SK-N-SH (cell line): ENCODE data around the gene PACSIN2.

ENCODE experiments used
- CHD2 ChIP-seq: fragments of 150-350 bp; IDR thresholded peaks from 2 replicates; pipeline ENCODE4 v1.6.1; 2018; ENCODE audit warnings: low read length; ENCODE audit not compliant: partially characterized antibody
- EP300 ChIP-seq, 2 experiments: IDR thresholded peaks; 2 replicates each; pipeline versions ENCODE4 v1.4.0 to v1.6.1; 2012; ENCODE audit warnings: borderline replicate concordance in 1 of 2, low read depth in 1 of 2, low read length in 1 of 2
- FOXJ3 ChIP-seq: sonication (generic); formaldehyde crosslinking; IDR thresholded peaks from 2 replicates; pipeline ENCODE4 v1.5.1; 2020; ENCODE audit warnings: mild to moderate bottlenecking, missing genetic modification reagents
- TAF1 ChIP-seq: IDR thresholded peaks from 2 replicates; pipeline ENCODE4 v1.6.1; 2012; ENCODE audit warnings: low read depth, mild to moderate bottlenecking, low read length, moderate library complexity, borderline replicate concordance
- TCF12 ChIP-seq: IDR thresholded peaks from 2 replicates; pipeline ENCODE4 v1.4.0; 2012
- TF ChIP-seq, protein P1 (sequence below): fragments of 200-600 bp; sonication (generic); IDR thresholded peaks from 2 replicates; pipeline ENCODE4 v1.6.1; 2017; ENCODE audit warnings: antibody characterized with exemption, mild to moderate bottlenecking, moderate library complexity
- TF ChIP-seq, protein P2 (sequence below): IDR thresholded peaks from 2 replicates; pipeline ENCODE4 v1.4.0; 2012; ENCODE audit warnings: low read depth, borderline replicate concordance
- TF ChIP-seq, protein P3 (sequence below): IDR thresholded peaks from 2 replicates; pipeline ENCODE4; 2012

DNA sequence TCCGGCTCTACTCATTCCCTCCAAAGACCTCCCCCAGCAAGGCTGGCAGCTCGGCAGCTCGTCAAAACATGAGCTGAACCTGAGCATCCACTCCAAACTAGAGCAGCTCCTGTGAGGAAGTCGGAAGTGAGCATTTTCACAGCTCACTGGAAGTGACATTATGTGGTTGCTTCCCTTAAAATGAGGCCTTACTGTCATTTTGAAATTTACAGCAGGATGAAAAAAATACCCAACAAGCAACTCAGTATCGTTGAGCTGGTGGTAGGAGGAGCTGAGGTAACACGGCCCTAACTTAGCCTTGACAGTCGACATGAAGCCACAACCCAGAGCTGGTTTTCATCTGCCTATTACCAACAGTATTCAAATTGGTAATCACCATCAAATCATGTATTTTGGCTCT, 119.9 kb downstream of the PACSIN2 start:
- TF ChIP-seq TAF1, result no peak
- TF ChIP-seq, protein P1, sequence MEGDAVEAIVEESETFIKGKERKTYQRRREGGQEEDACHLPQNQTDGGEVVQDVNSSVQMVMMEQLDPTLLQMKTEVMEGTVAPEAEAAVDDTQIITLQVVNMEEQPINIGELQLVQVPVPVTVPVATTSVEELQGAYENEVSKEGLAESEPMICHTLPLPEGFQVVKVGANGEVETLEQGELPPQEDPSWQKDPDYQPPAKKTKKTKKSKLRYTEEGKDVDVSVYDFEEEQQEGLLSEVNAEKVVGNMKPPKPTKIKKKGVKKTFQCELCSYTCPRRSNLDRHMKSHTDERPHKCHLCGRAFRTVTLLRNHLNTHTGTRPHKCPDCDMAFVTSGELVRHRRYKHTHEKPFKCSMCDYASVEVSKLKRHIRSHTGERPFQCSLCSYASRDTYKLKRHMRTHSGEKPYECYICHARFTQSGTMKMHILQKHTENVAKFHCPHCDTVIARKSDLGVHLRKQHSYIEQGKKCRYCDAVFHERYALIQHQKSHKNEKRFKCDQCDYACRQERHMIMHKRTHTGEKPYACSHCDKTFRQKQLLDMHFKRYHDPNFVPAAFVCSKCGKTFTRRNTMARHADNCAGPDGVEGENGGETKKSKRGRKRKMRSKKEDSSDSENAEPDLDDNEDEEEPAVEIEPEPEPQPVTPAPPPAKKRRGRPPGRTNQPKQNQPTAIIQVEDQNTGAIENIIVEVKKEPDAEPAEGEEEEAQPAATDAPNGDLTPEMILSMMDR, result no peak
- no peak for TF ChIP-seq FOXJ3 (CRISPR knock-in tag)
- TF ChIP-seq, protein P2, sequence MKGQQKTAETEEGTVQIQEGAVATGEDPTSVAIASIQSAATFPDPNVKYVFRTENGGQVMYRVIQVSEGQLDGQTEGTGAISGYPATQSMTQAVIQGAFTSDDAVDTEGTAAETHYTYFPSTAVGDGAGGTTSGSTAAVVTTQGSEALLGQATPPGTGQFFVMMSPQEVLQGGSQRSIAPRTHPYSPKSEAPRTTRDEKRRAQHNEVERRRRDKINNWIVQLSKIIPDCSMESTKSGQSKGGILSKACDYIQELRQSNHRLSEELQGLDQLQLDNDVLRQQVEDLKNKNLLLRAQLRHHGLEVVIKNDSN, result no peak
- TF ChIP-seq EP300 (IDR thresholded peaks at IDR 0.05; ENCODE audit: borderline replicate concordance in 1 of 2, low read depth in 1 of 2, low read length in 1 of 2), result no peak
- no peak for TF ChIP-seq CHD2
- TF ChIP-seq TCF12, result no peak
- TF ChIP-seq, protein P3, sequence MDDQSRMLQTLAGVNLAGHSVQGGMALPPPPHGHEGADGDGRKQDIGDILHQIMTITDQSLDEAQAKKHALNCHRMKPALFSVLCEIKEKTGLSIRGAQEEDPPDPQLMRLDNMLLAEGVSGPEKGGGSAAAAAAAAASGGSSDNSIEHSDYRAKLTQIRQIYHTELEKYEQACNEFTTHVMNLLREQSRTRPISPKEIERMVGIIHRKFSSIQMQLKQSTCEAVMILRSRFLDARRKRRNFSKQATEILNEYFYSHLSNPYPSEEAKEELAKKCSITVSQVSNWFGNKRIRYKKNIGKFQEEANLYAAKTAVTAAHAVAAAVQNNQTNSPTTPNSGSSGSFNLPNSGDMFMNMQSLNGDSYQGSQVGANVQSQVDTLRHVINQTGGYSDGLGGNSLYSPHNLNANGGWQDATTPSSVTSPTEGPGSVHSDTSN, result no peak
